ENCODE measurements around the gene ERICH3. TPM values are rescaled to one million over a fixed set of nuclear protein-coding genes. Genes with fewer than 3 reads are reported as not detected.

Gene ERICH3
- total RNA-seq, 2 donors from 2014 or later: 0.05 to 0.19 TPM

DNA sequence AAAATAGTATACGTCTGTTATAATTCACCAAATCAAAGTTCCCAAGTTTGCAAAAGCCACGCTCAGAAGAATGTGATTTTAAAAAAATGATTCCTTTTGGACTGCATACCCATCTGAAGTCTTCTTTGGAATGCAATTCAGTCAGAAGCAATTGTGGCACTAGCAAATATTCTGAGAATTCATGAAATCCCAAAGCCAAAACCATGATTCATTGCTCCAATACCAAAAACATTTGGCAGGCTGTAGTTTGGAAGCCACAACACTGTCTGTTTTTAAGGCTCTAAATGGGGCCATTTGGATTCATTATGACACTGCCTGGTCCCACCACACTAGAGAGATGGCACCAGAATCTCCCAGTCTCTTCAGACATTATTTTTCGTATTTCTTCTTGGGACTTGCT, 139.4 kb downstream of the ERICH3 start:
- intact Hi-C loops (cut with DNase I): no loop called here
- no peak for DNase-seq (ENCODE audit: low spot score)

- intact Hi-C loops (cut with DNase I): no loop called here
- DNase-seq (ENCODE audit: low spot score): no peak
Observed at GRCh38 chr1:74531796-74532195, 141.8 kb downstream of the ERICH3 start.

DNA sequence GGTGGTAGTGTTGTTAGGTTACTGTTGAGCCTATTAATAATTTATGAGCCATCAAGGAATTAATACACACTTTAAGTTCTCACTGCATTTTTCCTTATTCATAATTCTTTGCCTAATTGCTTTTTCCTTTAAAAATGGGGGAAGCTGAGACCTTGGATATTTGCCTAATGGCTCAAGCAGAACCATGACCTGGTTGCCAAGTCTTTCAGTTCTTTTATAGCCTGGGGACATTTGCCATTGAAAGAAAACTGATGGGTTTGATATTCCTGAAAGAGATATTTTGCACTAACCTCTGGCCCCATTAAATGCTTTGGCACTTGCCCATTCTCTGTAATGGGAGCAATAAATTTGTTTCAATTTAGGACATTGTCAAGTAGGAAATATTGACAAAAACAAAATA, 142.7 kb downstream of the ERICH3 start:
- no peak for DNase-seq (ENCODE audit: low spot score)
- intact Hi-C loops (cut with DNase I): no loop called here

DNA sequence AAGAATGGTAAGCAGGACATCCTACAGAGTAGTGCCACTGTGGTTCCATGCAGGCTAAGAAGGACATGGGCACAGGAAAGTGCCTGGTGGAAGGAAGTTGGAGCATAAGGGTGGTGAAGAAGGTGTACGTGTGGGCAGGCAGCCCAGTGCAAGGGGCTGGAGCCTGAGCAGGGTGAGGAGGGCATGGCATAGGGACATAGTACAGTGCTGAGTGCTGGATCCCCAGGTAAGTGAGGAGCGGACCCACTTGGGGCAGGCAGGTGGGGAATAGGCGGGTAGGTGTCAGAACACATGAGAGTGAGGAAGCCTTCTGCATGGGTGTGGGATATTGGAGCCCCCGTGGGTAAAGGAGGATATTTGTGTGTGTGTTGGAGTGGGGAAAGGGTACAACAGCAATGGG, 145.5 kb downstream of the ERICH3 start:
- no peak for DNase-seq (ENCODE audit: low spot score)
- intact Hi-C loops (cut with DNase I): no loop called here

- DNase-seq (ENCODE audit: low spot score): no peak
- intact Hi-C loops (cut with DNase I): no loop called here
Observed at GRCh38 chr1:74526708-74527107, 146.9 kb downstream of the ERICH3 start.

GRCh38 chr1:74523873-74524480, 149.6 kb downstream of the ERICH3 start:
- no peak for DNase-seq (ENCODE audit: low spot score)
- intact Hi-C loops (cut with DNase I): no loop called here

DNA sequence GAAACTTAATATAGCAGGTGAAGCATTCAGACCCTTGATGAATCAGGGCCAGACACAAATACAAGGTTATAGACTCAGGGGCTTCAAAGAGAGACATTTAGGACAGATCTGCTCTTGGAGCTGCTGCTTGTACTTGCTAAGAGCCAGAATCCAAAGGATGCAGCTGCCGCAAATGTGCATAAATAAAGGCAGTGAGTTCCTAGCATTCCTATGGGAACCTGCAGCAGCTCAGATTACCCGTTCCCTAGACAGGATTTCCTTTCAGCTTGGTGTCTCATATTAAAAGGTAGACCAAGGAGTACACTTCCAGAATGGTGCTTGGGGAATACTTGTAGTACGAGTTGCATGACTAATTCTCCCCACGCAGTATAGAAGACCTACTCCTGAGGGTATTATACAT, 151.4 kb downstream of the ERICH3 start:
- intact Hi-C loops (cut with DNase I): no loop called here
- DNase-seq (ENCODE audit: low spot score): no peak

Other genes with a start within 250 kb of the ERICH3 start
- not detected for gene LRRC53, start 161.2 kb downstream of the ERICH3 start, total RNA-seq
- gene CRYZ, start 59.3 kb upstream of the ERICH3 start, total RNA-seq: 10 to 100 TPM; 34.7 to 44.6 TPM
- 10 to 100 TPM; 19.0 to 20.9 TPM for gene TYW3, start 59.4 kb upstream of the ERICH3 start, total RNA-seq